NCI-H1930 (cell line): ENCODE data around the gene DEFB131A.
"Not testable (repeated sequence)": the region's sequence is repeated elsewhere in the genome, so short reads cannot be mapped to it uniquely, and the experiment has no call there.

ENCODE experiments used
- DNase-seq, 2 experiments: peaks; one replicate each; lab custom pipeline; 2025; lab: John Stamatoyannopoulos, UW

Gene DEFB131A

DNA sequence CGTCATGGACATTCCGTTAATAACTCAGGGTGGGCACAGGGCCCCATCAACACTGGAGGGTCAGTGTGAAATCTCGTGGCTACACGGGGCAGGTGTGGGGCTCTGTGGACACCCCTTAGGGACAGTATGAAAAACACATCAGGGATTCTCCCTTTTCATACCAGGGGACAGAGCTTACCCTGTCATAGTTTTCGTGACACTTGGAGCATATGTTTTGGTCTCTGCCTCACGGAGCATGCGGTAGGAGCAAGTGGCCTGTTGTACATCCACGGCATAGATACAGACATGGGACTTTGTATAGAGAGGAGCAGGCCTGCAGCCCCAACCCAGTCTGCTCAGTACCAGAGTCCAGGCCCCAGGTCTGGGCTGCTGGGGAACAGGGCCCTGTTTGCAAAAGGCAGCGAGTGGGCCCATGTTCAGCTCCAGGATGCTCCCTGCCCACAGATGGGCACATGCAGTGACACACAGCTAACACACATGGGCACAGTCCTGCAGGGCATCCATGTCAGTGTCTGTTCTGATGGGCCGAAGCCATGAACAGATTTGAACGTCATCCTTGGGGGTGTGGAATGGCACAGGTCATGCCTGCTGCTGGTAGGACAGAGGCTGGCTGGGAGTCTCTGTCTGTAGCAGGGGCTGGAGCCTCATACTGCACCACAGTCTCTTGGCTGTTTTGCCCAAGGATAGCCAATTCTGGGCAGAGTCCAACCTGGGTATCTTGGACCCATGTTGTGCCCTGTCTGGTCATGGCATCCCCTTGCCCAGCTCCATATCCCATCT lies 50.2 kb downstream of the DEFB131A start:
- not testable (repeated sequence) for DNase-seq

DNA sequence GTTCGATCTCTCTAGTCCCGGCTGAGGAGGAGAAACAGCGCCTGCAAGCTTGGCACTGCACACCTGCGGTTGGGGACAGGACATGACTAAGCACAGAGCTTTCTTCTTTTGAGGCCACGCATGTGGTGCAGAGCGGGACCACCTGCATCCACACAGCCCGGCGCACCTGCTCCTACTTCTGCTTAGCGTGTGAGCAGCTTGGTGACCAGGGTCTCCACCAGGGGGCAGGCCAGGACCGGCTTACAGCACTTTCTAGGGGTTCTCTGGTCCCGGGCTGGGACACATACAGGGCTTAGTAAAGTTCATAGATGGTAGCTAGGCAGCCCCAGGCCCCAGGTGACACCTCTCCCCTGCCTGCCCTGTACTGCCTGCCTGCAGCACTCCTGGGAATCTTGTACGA lies 51.2 kb downstream of the DEFB131A start:
- peak; percentile 16 to 45 for DNase-seq

DNA sequence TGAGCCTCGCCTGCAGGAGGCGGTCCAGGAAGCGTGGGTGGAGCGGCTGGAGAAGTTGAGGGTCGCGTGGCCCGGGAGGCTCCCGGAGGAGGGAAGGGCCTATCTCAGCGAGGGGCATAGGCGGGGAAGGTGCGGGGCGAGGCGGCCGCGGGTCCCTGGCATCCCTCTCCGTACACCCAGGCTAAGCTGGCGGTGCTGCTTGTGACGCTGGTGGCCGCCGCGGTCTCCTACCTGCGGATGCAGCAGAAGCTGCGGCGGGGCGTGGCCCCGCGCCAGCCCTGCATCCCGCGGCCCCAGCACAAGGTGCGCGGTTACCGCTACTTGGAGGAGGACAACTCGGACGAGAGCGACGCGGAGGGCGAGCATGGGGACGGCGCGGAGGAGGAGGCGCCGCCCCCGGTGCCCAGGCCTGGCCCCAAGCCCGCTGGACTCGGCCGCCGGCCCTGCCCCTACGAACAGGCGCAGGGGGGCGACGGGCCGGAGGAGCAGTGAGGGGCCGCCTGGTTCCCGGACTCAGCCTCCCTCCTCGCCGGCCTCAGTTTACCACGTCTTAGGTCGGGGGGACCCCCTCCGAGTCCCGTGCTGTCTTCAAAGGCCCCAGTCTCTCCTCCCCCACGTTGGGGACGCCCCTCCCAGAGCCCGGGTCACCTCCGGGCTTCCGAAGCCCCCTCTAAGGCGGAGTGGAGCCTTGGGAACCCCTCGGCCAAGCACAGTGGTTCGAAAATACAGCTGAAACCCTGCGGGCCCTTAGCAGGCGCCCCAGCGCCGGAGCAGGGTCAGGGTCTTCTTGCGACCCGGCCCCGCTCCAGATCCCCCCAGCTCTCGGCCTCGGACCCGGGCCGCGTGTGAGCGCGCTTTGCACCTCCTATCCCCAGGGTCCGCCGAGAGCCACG lies 53.6 kb downstream of the DEFB131A start:
- DNase-seq, result not testable (repeated sequence)

DNA sequence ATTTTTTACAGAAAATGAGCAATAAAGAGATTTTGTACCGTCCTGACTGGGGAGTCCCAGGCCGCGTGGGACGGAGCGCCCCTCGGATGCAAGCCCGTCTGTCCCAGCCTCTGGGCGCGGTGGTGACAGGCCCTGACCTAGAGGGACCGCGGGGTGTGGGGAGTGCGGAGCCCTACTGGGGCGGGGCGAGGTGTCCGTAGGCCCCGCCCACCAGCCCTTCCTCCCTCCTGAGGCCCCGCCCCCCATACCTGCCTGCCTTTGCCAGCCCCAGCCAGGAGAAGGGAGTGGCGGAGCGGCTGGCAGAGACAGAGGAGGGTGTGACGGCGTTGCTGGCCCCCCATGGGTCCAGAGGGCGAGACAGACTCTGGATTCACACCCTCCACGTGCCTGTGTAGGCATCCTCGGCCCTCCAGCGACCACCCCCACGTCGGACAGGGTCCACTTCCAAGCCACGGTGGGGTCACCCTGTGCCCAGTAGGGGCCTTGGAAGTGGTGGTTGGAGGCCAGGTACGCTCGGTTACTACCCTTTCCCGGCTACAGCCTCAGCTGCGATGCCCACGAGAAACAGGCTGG lies 54.3 kb downstream of the DEFB131A start:
- DNase-seq, result not testable (repeated sequence)

DNA sequence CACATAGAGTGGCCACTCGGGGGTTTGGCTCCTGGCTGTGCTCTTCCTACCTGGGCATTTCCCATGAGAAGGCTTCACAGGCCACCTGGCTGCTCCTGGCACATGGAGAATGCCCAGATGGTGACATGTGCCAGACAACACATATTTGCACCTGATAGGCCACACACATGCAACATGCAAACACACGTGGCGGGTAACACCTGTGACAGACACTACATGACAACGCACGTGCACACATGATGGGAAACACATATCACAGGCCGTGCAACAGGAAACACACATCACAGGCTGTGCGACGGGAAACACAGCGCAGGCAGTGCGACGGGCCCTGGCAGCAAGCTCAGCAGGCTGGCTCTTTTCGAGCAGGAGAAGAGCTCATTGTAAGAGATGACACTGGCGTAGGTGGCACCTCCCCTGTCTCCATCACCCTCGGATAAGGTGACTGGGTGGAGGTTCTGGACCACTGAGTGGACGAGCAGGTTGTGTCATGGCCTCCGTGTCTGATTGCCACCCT lies 55.8 kb downstream of the DEFB131A start:
- not testable (repeated sequence) for DNase-seq
